Measurements from ENCODE around the gene SDCBP2. TPM values are rescaled to one million over a fixed set of nuclear protein-coding genes. Genes with fewer than 3 reads are reported as not detected.

The SDCBP2 gene
- total and polyA plus RNA-seq, 2 of the 13 experiments (the other 11 are each of a cell fraction or from before 2014, with no cell fraction given), result 1.2 to 2.4 TPM

DNA sequence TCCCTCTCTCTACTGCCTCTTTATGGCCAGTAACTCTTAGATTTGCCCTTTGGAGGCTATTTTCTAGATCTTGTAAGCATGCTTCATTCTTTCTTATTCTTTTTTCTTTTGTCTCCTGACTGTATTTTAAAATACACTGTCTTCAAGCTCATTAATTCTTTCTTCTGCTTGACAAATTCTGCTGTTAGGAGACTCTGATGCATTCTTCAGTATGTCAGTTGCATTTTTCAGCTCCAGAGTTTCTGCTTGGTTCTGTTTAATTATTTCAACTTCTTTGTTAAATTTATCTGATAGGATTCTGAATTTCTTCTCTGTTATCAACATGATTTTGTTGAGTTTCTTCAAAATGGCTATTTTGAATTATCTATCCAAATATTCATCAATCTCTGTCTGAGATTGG, 25.0 kb upstream of the SDCBP2 start:
- Histone ChIP-seq H3K4me1 (ENCODE audit: insufficient read depth, low read length) (no peaks in the 10 kb centered on the region), H2AFZ (ENCODE audit: low read length) (no peak overlapping the region), H3K4me2 (ENCODE audit: low read depth, low read length) (no peak overlapping the region), H4K20me1 (ENCODE audit: insufficient read depth, low read length) (peaks cover 3% of the 10 kb centered on the region; the same call in 1 of the 2 replicates), H3K27me3 (ENCODE audit: control insufficient read depth in 1 of 2, insufficient read depth in 2 of 2, low read length in 2 of 2) (no peaks in the 10 kb centered on the region), H3K79me2 (ENCODE audit: insufficient read depth, low read length) (peaks cover 9% of the 10 kb centered on the region), H3K9ac (ENCODE audit: insufficient read depth, low read depth, low read length) (no peak overlapping the region), H3K27ac (ENCODE audit: extremely low read length, insufficient read depth, low read length) (no peak overlapping the region), H3K4me3 (replicated peaks in 1 of 3; ENCODE audit: insufficient read depth in 1 of 3, low read depth in 2 of 3, low read length in 3 of 3) (no peak overlapping the region), H3K9me3 (ENCODE audit: low read length) (peaks cover 17% of the 10 kb centered on the region; the same call in 1 of the 2 replicates), H3K36me3 (replicated peaks in 1 of 2; ENCODE audit: control insufficient read depth in 1 of 2, insufficient read depth in 2 of 2, low read length in 2 of 2) (peaks cover 13 to 45% of the 10 kb centered on the region in 2 experiments)
- FAIRE-seq (no peak), DNase-seq (ENCODE audit: low spot score) (no peak), ATAC-seq (no peak)
- ChIA-PET POLR2A (no interaction called here), CTCF (ENCODE audit: low intra/inter-chr PET ratio, low total read pairs) (no interaction called here)
- BruUV-seq (replicated peaks), result no TSS peak
- intact Hi-C loops (cut with micrococcal nuclease; ENCODE audit: unreplicated experiment), result no loop called here
- peak; percentile 98 for TF ChIP-seq ZNF160 (CRISPR knock-in tag; IDR thresholded peaks at IDR 0.05)
- TF ChIP-seq ZNF180 (CRISPR knock-in tag; IDR thresholded peaks at IDR 0.05; ENCODE audit: borderline replicate concordance, low read depth), result no peak
- in situ Hi-C loops (cut with HindIII; ENCODE audit: extremely low pct_ligation_motif_present, low pct_unique_long_range_greater_than_20kb), result no loop called here

DNA sequence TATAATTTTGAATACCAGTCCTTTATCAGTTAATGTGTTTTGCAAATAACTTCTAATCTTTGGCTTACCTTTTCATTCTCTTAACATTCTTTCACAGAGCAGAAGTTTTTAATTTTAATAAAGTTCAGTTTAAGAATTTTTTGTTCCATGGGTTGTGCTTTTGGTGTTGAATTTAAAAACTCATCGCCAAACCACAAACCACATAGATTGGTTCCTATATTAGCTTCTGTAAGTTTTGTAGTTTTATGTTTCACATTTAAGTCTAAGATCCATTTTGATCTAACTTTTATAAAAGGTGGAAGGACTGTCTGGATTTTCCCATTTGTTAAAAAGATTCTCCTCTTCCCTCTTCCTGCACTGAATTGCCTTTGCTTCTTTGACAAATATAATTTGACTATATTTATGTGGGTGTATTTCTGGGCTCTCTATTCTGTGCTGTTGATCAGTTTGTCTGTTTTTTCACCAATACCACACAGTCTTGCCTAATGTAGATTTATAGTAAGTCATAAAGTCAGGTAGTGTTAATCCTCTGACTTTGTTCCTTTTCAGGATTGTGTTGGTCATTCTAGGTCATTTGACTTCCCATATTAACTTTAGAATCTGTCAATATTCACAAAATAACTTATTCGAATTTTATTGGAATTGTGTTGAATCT, 17.5 kb upstream of the SDCBP2 start:
- FAIRE-seq, result no peak
- ATAC-seq, result no peak
- Histone ChIP-seq H3K9ac (ENCODE audit: insufficient read depth, low read depth, low read length) (no peak overlapping the region), H3K9me3 (ENCODE audit: low read length) (peaks cover 14% of the 10 kb centered on the region), H4K20me1 (ENCODE audit: insufficient read depth, low read length) (0 out of 2 replicates have a peak, but pooled peaks cover 3% of the 10 kb centered on the region), H3K4me2 (ENCODE audit: low read depth, low read length) (no peak overlapping the region), H3K4me3 (replicated peaks in 1 of 3; ENCODE audit: insufficient read depth in 1 of 3, low read depth in 2 of 3, low read length in 3 of 3) (no peak overlapping the region), H3K79me2 (ENCODE audit: insufficient read depth, low read length) (no peaks in the 10 kb centered on the region), H3K27ac (ENCODE audit: extremely low read length, insufficient read depth, low read length) (no peak overlapping the region), H3K27me3 (ENCODE audit: control insufficient read depth in 1 of 2, insufficient read depth in 2 of 2, low read length in 2 of 2) (no peaks in the 10 kb centered on the region), H2AFZ (ENCODE audit: low read length) (no peak overlapping the region), H3K36me3 (replicated peaks in 1 of 2; ENCODE audit: control insufficient read depth in 1 of 2, insufficient read depth in 2 of 2, low read length in 2 of 2) (peaks cover 0 to 8% of the 10 kb centered on the region in 2 experiments; a peak in 1 of 5 replicates), H3K4me1 (ENCODE audit: insufficient read depth, low read length) (no peaks in the 10 kb centered on the region)
- no peak for DNase-seq (ENCODE audit: low spot score)
- CTCF ChIA-PET (ENCODE audit: low intra/inter-chr PET ratio, low total read pairs), result no interaction called here
- no TSS peak for BruUV-seq (replicated peaks)
- POLR2A ChIA-PET, result no interaction called here
- WGBS (ENCODE audit: low lambda C conversion rate), result 93% methylated on average over 2 of the region's 2 CpGs
- TF ChIP-seq ZNF713 (CRISPR knock-in tag; IDR thresholded peaks at IDR 0.05) (no peak), TARDBP (CRISPR knock-in tag; IDR thresholded peaks at IDR 0.05) (no peak), YEATS4 (CRISPR knock-in tag; IDR thresholded peaks at IDR 0.05; ENCODE audit: borderline replicate concordance) (no peak), SOX13 (IDR thresholded peaks at IDR 0.05) (no peak), SOX13 (CRISPR knock-in tag; conservative IDR thresholded peaks at IDR 0.05 in 1 of 2, IDR thresholded peaks at IDR 0.05 in 1 of 2) (no peak), ZNF367 (CRISPR knock-in tag; IDR thresholded peaks at IDR 0.05; ENCODE audit: borderline replicate concordance) (no peak), NFE2L2 (IDR thresholded peaks at IDR 0.05; ENCODE audit: low read length) (no peak)
- TF ChIP-seq, protein P1, sequence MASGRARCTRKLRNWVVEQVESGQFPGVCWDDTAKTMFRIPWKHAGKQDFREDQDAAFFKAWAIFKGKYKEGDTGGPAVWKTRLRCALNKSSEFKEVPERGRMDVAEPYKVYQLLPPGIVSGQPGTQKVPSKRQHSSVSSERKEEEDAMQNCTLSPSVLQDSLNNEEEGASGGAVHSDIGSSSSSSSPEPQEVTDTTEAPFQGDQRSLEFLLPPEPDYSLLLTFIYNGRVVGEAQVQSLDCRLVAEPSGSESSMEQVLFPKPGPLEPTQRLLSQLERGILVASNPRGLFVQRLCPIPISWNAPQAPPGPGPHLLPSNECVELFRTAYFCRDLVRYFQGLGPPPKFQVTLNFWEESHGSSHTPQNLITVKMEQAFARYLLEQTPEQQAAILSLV (CRISPR knock-in tag; IDR thresholded peaks at IDR 0.05; ENCODE audit: borderline replicate concordance), result no peak
- TF ChIP-seq, protein P2, sequence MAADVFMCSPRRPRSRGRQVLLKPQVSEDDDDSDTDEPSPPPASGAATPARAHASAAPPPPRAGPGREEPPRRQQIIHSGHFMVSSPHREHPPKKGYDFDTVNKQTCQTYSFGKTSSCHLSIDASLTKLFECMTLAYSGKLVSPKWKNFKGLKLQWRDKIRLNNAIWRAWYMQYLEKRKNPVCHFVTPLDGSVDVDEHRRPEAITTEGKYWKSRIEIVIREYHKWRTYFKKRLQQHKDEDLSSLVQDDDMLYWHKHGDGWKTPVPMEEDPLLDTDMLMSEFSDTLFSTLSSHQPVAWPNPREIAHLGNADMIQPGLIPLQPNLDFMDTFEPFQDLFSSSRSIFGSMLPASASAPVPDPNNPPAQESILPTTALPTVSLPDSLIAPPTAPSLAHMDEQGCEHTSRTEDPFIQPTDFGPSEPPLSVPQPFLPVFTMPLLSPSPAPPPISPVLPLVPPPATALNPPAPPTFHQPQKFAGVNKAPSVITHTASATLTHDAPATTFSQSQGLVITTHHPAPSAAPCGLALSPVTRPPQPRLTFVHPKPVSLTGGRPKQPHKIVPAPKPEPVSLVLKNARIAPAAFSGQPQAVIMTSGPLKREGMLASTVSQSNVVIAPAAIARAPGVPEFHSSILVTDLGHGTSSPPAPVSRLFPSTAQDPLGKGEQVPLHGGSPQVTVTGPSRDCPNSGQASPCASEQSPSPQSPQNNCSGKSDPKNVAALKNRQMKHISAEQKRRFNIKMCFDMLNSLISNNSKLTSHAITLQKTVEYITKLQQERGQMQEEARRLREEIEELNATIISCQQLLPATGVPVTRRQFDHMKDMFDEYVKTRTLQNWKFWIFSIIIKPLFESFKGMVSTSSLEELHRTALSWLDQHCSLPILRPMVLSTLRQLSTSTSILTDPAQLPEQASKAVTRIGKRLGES (CRISPR knock-in tag; IDR thresholded peaks at IDR 0.05; ENCODE audit: borderline replicate concordance), result no peak
- TF ChIP-seq, protein P3, sequence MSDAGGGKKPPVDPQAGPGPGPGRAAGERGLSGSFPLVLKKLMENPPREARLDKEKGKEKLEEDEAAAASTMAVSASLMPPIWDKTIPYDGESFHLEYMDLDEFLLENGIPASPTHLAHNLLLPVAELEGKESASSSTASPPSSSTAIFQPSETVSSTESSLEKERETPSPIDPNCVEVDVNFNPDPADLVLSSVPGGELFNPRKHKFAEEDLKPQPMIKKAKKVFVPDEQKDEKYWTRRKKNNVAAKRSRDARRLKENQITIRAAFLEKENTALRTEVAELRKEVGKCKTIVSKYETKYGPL (CRISPR knock-in tag; IDR thresholded peaks at IDR 0.05), result no peak
- intact Hi-C loops (cut with micrococcal nuclease; ENCODE audit: unreplicated experiment), result no loop called here
- in situ Hi-C loops (cut with HindIII; ENCODE audit: extremely low pct_ligation_motif_present, low pct_unique_long_range_greater_than_20kb), result no loop called here
